Measurements from ENCODE around the gene PBX1.

DNA sequence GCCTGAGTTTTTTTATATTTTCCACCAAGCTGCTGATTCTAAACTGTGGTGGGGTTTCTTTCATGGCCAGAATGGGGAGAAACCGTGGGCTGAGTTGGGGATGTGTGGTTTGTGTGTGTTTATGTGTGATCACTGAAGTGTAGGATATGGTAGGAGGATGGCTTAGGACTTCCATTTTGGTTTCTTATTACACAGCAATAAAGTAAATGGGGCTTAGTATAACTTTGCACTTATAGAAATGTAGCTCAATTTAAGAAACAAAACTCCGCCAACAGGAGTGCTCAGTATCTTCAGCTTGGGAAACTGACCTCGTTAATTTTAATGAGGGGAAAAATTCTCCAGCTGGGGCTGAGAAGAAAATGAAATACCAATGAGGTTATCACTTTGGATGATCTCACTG, 77.8 kb downstream of the PBX1 start:
- TF ChIP-seq, protein P1, sequence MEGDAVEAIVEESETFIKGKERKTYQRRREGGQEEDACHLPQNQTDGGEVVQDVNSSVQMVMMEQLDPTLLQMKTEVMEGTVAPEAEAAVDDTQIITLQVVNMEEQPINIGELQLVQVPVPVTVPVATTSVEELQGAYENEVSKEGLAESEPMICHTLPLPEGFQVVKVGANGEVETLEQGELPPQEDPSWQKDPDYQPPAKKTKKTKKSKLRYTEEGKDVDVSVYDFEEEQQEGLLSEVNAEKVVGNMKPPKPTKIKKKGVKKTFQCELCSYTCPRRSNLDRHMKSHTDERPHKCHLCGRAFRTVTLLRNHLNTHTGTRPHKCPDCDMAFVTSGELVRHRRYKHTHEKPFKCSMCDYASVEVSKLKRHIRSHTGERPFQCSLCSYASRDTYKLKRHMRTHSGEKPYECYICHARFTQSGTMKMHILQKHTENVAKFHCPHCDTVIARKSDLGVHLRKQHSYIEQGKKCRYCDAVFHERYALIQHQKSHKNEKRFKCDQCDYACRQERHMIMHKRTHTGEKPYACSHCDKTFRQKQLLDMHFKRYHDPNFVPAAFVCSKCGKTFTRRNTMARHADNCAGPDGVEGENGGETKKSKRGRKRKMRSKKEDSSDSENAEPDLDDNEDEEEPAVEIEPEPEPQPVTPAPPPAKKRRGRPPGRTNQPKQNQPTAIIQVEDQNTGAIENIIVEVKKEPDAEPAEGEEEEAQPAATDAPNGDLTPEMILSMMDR (IDR thresholded peaks at IDR 0.05), result no peak
- no peak for TF ChIP-seq POLR2A (IDR thresholded peaks at IDR 0.05)

All from right lobe of liver (tissue), 4 donors.